Fibroblast of peridontal ligament (primary cell): ENCODE results near the gene ZNF33B.
A peak's percentile ranks its signal among the peaks of the same experiment; 100 is the strongest.
"Not testable (repeated sequence)": the region's sequence is repeated elsewhere in the genome, so short reads cannot be mapped to it uniquely, and the experiment has no call there.

Experiments used
- DNase-seq: peaks from one replicate; pipeline ENCODE4 v3.0.0-alpha.2; 2010; ENCODE audit errors: extremely low read depth

Gene ZNF33B

DNA sequence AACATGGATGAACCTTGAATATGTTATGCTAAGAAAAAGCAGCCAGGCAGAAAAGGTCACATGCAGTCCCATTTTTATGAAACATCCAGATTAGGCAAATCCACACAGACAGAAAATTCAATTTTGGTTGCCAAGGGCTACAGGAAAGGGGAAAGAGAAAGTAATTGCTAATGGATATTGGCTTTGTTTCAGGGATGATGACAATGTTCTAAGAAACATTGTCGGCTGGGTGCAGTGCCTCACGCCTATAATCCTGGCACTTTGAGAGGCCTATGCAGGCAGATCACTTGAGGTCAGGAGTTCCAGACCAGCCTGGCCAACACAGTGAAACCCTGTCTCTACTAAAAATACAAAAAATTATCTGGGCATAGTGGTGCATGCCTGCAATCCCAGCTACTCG, 23.0 kb downstream of the ZNF33B start:
- DNase-seq = peak; percentile 57

- DNase-seq = no peak
Observed at GRCh38 chr10:42609872-42610271, 28.5 kb downstream of the ZNF33B start.

DNA sequence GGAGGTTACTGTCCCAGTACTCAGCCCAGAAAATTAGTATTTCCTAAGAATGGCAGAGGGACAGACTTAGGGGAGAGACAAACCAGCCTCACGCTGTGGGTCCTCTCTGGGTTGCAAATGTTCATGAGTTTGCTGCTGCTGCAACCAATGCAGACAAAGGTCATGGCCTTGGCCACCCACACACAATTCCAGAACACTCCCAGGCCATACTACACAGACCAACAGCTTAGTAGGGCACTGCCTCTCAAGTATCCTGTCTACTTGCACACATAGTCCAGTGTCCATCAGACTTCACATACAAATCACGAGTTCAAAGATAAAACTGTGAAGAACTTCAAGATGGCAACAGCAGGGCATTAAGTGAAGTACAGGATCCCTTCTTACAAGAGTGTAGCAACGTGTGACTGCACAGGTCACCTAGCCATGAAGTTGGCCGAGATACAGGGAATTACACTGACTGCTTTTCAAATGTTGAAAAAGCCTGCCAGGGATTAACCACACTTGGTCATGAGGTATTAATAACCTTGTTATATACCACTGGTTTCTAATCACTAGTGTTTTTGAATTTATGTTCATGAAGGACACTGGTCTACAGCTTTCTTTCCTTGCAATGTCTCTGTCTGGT, 40.0 kb downstream of the ZNF33B start:
- no peak for DNase-seq

GRCh38 chr10:42596196-42596595, 42.2 kb downstream of the ZNF33B start:
- no peak for DNase-seq

DNA sequence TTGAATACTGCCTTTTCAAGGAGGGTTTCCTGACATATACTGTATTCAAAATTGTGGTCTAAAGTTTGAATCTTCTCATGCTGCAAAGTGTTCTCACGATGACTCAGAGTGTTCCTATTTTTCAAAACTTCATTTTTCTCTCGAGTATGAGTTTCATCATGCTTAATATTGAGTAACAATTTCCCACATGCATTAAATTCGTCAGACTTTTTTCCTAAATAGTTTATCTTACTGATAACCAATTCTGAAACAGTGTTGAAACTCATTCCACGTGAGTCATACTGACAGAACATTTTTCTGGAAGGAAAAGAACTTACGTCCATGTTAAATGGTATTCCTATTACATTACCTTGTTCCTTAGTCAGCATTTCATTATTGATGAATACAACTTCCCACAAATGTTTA, 44.1 kb downstream of the ZNF33B start:
- peak; percentile 44 for DNase-seq

- DNase-seq = no peak
Observed at GRCh38 chr10:42593284-42593683, 45.1 kb downstream of the ZNF33B start.

- DNase-seq = no peak
Observed at GRCh38 chr10:42583828-42584227, 54.5 kb downstream of the ZNF33B start.

DNA sequence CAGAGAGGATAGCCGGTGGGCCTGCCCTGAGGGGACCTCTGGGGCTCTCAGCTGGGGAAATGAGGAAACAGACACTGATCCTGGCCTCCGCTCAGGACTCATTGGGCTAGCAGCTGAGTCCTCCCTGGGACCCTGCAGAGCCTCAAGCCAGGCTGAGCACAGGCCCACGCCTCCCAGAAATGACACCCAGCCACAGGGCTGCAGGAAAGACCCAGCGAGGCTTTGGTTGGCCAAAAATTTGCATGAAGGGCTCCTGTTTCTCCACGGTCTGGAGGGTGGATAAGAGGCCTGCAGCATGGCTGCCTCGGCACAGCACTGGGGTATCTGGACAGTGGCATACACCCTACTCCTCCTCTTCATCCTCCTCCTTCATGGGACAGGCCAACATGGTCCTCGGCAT, 60.4 kb downstream of the ZNF33B start:
- DNase-seq = no peak

- DNase-seq = no peak
Observed at GRCh38 chr10:42576338-42576737, 62.0 kb downstream of the ZNF33B start.

- no peak for DNase-seq
Observed at GRCh38 chr10:42574336-42574735, 64.0 kb downstream of the ZNF33B start.

- no peak for DNase-seq
Observed at GRCh38 chr10:42556931-42557330, 81.4 kb downstream of the ZNF33B start.

- DNase-seq = not testable (repeated sequence)
Observed at GRCh38 chr10:42553576-42553975, 84.8 kb downstream of the ZNF33B start.

- DNase-seq = no peak
Observed at GRCh38 chr10:42553064-42553407, 85.3 kb downstream of the ZNF33B start.

- peak; percentile 97 for DNase-seq
Observed at GRCh38 chr10:42552188-42553063, 85.9 kb downstream of the ZNF33B start.

DNA sequence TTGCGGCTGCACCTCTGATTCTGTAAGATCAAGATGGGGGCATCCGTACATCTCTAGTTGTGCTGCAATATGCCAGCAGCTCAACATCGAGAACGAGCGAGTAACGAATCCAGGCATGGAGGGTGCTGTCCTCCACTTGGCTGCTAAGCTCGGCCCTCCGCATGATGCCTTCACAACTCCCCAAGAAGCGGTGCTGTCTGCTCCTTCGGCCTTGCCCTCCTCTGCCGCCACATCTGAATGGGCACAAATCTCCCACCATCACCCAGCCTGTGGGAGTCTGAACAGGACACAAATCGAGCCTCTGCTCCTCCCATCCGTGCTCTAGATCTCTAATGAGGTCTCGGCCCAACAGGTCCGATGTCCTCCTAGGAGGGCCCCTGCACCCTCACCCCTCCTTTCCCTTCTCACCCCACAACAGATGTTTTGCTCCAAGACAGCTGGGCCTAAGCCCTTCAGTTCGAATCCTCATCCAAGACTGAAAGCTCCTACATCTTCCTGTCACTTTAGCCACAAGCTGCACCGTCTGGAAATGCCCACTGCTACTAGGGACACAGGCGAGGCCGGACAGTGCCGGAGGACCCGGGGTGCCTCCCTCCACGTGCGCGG, 86.7 kb downstream of the ZNF33B start:
- peak; percentile 9 for DNase-seq

GRCh38 chr10:42549851-42550250, 88.5 kb downstream of the ZNF33B start:
- DNase-seq = no peak

DNA sequence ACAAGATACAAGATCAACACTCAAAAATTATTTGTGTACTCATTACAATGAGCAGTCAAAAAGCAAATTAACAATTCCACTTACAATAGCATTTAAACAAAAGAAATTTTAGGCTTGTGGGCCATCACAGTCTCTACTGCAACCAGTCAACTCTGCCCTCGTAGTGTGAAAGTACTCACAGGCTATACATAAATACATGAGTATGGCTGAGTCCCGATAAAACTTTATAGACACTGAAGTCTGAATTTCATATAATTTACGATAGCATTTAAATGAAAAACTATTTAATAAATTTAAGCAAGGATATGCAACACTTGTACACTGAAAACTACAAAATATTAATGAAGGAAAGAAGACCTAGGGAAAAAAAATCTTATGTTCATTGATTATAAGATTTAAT, 90.1 kb downstream of the ZNF33B start:
- no peak for DNase-seq

- no peak for DNase-seq
Observed at GRCh38 chr10:42544945-42545344, 93.4 kb downstream of the ZNF33B start.

DNA sequence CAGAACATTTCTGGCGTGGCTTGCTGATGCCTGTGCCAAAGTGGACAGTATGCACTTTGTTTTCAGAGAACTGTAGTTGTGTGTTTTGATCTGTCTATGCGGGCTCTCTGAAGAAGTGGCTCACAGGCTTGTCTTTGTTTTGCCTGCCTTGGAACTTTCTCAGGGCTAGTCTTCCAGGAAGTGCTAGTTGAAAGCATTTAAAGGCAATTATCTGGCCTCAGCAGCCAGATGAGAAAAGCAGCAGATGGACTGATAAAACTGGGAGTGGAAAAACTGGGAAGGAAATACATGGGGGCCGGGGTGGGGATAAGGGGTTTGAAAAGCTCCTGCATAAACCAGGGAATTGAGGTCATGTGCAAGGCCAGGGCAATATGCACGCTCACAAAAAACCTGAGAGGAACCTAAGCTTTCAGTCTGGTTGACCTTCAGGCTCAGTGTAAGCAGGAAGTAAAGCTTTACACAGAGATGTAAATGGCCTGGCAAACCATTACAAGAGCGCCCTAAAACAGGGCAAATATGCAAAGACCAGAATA, 94.5 kb downstream of the ZNF33B start:
- DNase-seq = no peak
